Lower leg skin (tissue), 4 donors: ENCODE measurements around the gene EIF5. TPM values are rescaled to one million over a fixed set of nuclear protein-coding genes. Genes with fewer than 3 reads are reported as not detected.
A peak's percentile ranks its signal among the peaks of the same experiment; 100 is the strongest.

Experiments used
- DNase-seq, 2 donors: peaks; one replicate each; pipeline ENCODE4 v3.0.0-alpha.2; 2019; ENCODE audit warnings: low spot score in 2 of 2
- H3K4me3 ChIP-seq: fragments of 200-600 bp; sonication (generic); 2 replicates; pipeline ENCODE4 v1.5.1; 2017; ENCODE audit warnings: mild to moderate bottlenecking, low read depth; ENCODE audit not compliant: poor library complexity, severe bottlenecking
- POLR2A ChIP-seq, 2 donors: fragments of 450-650 bp; IDR thresholded peaks; one replicate each; pipeline ENCODE4 v1.6.1; 2016 to 2017; ENCODE audit warnings: antibody characterized with exemption in 2 of 2, mild to moderate bottlenecking in 1 of 2, moderate library complexity in 1 of 2
- WGBS, 2 donors: methylation state at CpG; one replicate each; pipeline ENCODE4 v1.1.5; 2018; 5-methylcytosine and 5-hydroxymethylcytosine counted together
- intact Hi-C: fragments of 100-400 bp; cut with DNase I; formaldehyde crosslinking; loops from one replicate; pipeline ENCODE4 v1.15.0; 2023; ENCODE audit warnings: low total_unique reads
- total RNA-seq, 4 donors: library from RNA; depleted of rRNA; stranded (reverse); fragments of >200 nt; gene quantifications; one replicate each; pipeline ENCODE4 v1.1.0, GENCODE V29; 2016
- TF ChIP-seq, protein P1 (sequence below), 3 donors: fragments of 450-650 bp; IDR thresholded peaks; one replicate each; pipeline ENCODE4 v1.5.1; 2016; ENCODE audit warnings: antibody characterized with exemption in 3 of 3, mild to moderate bottlenecking in 3 of 3, moderate library complexity in 2 of 3

Gene EIF5
- total RNA-seq, result 100 to 1,000 TPM; 125 to 168 (median 131) TPM

GRCh38 chr14:103333754-103334643 is at the start of gene EIF5:
TSS of gene EIF5 (plus strand) at chr14:103334237. CDS start at chr14:103335861, 1,624 bp downstream.
- peak; percentile 99 to 100 for DNase-seq
- intact Hi-C loops, result no loop called here
- H3K4me3 ChIP-seq, result peak within 1 kb of the TSS; percentile 97
- WGBS, 2 donors, result 0 to 2% methylated on average over 39 to 79 of the region's 103 CpGs
- TF ChIP-seq, protein P1, sequence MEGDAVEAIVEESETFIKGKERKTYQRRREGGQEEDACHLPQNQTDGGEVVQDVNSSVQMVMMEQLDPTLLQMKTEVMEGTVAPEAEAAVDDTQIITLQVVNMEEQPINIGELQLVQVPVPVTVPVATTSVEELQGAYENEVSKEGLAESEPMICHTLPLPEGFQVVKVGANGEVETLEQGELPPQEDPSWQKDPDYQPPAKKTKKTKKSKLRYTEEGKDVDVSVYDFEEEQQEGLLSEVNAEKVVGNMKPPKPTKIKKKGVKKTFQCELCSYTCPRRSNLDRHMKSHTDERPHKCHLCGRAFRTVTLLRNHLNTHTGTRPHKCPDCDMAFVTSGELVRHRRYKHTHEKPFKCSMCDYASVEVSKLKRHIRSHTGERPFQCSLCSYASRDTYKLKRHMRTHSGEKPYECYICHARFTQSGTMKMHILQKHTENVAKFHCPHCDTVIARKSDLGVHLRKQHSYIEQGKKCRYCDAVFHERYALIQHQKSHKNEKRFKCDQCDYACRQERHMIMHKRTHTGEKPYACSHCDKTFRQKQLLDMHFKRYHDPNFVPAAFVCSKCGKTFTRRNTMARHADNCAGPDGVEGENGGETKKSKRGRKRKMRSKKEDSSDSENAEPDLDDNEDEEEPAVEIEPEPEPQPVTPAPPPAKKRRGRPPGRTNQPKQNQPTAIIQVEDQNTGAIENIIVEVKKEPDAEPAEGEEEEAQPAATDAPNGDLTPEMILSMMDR (IDR thresholded peaks at IDR 0.05), result no peak
- TF ChIP-seq POLR2A (IDR thresholded peaks at IDR 0.05), result peak in 1 of 2 donors; percentile 97

- DNase-seq, result no peak
- intact Hi-C loops, result loop anchor here (5.0 kb wide), 1 partner anchor 1338 kb away; no protein-coding TSS in a partner anchor
- WGBS, 2 donors, result 64 to 66% methylated on average over 9 of the region's 9 CpGs
- TF ChIP-seq, protein P1 (IDR thresholded peaks at IDR 0.05), result no peak
- TF ChIP-seq POLR2A (IDR thresholded peaks at IDR 0.05), result no peak
- H3K4me3 ChIP-seq, result no peak overlapping the region
These were observed 49.2 kb upstream of the EIF5 start for GRCh38 chr14:103284574-103285467.

GRCh38 chr14:103286460-103286859 is 47.6 kb upstream of the EIF5 start:
- intact Hi-C loops, result no loop called here
- WGBS, 2 donors, result 70 to 73% methylated on average over 2 of the region's 2 CpGs
- TF ChIP-seq, protein P1 (IDR thresholded peaks at IDR 0.05), result no peak
- TF ChIP-seq POLR2A (IDR thresholded peaks at IDR 0.05), result no peak
- no peak for DNase-seq
- H3K4me3 ChIP-seq, result no peak overlapping the region

- TF ChIP-seq, protein P1 (IDR thresholded peaks at IDR 0.05), result no peak
- no peak for TF ChIP-seq POLR2A (IDR thresholded peaks at IDR 0.05)
- intact Hi-C loops, result no loop called here
- DNase-seq, result no peak
- WGBS, 2 donors, result 83 to 84% methylated on average over 20 of the region's 20 CpGs
- H3K4me3 ChIP-seq, result no peak overlapping the region
These were observed 46.8 kb upstream of the EIF5 start for GRCh38 chr14:103286968-103287850.
